K562 (cell line): ENCODE data around the gene LPAR6. TPM values are rescaled to one million over a fixed set of nuclear protein-coding genes. Genes with fewer than 3 reads are reported as not detected.
A peak's percentile ranks its signal among the peaks of the same experiment; 100 is the strongest.
"Not testable (repeated sequence)": the region's sequence is repeated elsewhere in the genome, so short reads cannot be mapped to it uniquely, and the experiment has no call there.

Experiments
- ATAC-seq: fragments of 200-7000 bp; cut with Tn5 transposase; 3 replicates; pipeline ENCODE4 v1.9.1; 2020; ENCODE audit warnings: moderate library complexity
- BruUV-seq: library from RNA; stranded (reverse); fragments of 400-500 nt; replicated peaks from 2 replicates; lab custom pipeline; 2021; lab: Mats Ljungman, UMichigan
- CTCF ChIA-PET: fragments of 300-600 bp; formaldehyde crosslinking; extraction: SDS; loops from one replicate; lab custom pipeline; 2021; ENCODE audit warnings: low intra/inter-chr PET ratio; lab: Yijun Ruan, JAX
- POLR2A ChIA-PET: fragments of 300-600, 350-650 bp; sonication (Branson Sonifier 250); formaldehyde crosslinking; extraction: SDS; loops from one replicate; lab custom pipeline; 2021; ENCODE audit warnings: antibody characterized with exemption, inconsistent platforms; lab: Yijun Ruan, JAX
- DNase-seq, 4 experiments: peaks; one replicate each; pipeline versions ENCODE4 v3.0.0 to v3.0.0-alpha.2; 2011 to 2018; ENCODE audit warnings: low spot score in 3 of 4, mixed read lengths in 3 of 4; ENCODE audit errors: extremely low read depth in 1 of 4
- FAIRE-seq: peaks from 2 replicates; lab custom pipeline; 2011; peaks lifted over from hg19 to GRCh38; lab: Jason Lieb, UNC
- H2AFZ ChIP-seq: 2 replicates; pipeline ENCODE4 v1.6.0; 2011; ENCODE audit warnings: low read depth, low read length, control low read depth, inconsistent platforms
- H3K27ac ChIP-seq: fragments of 200-600 bp; 3 replicates; pipeline ENCODE4 v1.8.0; 2011; ENCODE audit warnings: low read depth, mild to moderate bottlenecking, control low read depth, inconsistent platforms, low read length, moderate library complexity, mixed read lengths; ENCODE audit errors: extremely low read depth
- H3K27me3 ChIP-seq, 2 experiments: fragments of 300-600 bp in 1 of 2; 2 replicates in 1 of 2; 3 replicates in 1 of 2; pipeline versions ENCODE4 v1.6.0 to v1.8.0; 2011; ENCODE audit warnings: inconsistent platforms in 2 of 2, low read length in 2 of 2, mild to moderate bottlenecking in 1 of 2, mixed read lengths in 1 of 2, moderate library complexity in 1 of 2; ENCODE audit not compliant: control insufficient read depth in 2 of 2, insufficient read depth in 2 of 2
- H3K36me3 ChIP-seq: fragments of 300-600 bp; 3 replicates; pipeline ENCODE4 v1.8.0; 2011; ENCODE audit warnings: mild to moderate bottlenecking, low read length, inconsistent platforms; ENCODE audit not compliant: control insufficient read depth, insufficient read depth
- H3K4me1 ChIP-seq, 2 experiments: fragments of 200-600 bp in 1 of 2; replicated peaks in 1 of 2; 2 replicates in 1 of 2; 3 replicates in 1 of 2; pipeline versions ENCODE4 v1.5.1 to v1.8.0; 2011; ENCODE audit warnings: inconsistent platforms in 2 of 2, low read length in 2 of 2, mild to moderate bottlenecking in 1 of 2, mixed read lengths in 1 of 2, moderate library complexity in 1 of 2; ENCODE audit not compliant: control insufficient read depth in 2 of 2, insufficient read depth in 2 of 2
- H3K4me2 ChIP-seq: 2 replicates; pipeline ENCODE4 v1.6.1; 2011; ENCODE audit warnings: low read length, control low read depth, inconsistent platforms, mixed read lengths; ENCODE audit not compliant: insufficient read depth
- H3K4me3 ChIP-seq: fragments of 200-600 bp; sonication (generic), shearing (Covaris generic); 2 replicates; pipeline ENCODE4 v1.5.1; 2016; ENCODE audit warnings: control low read depth, inconsistent platforms
- H3K79me2 ChIP-seq: fragments of 200-600 bp; 3 replicates; pipeline ENCODE4 v1.8.0; 2011; ENCODE audit warnings: low read length, inconsistent platforms; ENCODE audit not compliant: control insufficient read depth, insufficient read depth
- H3K9ac ChIP-seq, 2 experiments: 2 replicates each; pipeline versions ENCODE4 v1.6.0 to v1.6.1; 2011; ENCODE audit warnings: low read depth in 2 of 2, low read length in 2 of 2, control low read depth in 1 of 2, inconsistent platforms in 1 of 2, mild to moderate bottlenecking in 1 of 2, mixed read lengths in 1 of 2; ENCODE audit not compliant: insufficient read depth in 1 of 2
- H3K9me1 ChIP-seq: one replicate; pipeline ENCODE4 v1.6.0; 2011; ENCODE audit warnings: inconsistent platforms, mild to moderate bottlenecking, low read length, moderate library complexity; ENCODE audit not compliant: control insufficient read depth, insufficient read depth
- H3K9me3 ChIP-seq: replicated peaks from 2 replicates; pipeline ENCODE4 v1.5.1; 2011; ENCODE audit warnings: low read depth, low read length, inconsistent platforms; ENCODE audit not compliant: control insufficient read depth, insufficient read depth
- H4K20me1 ChIP-seq: replicated peaks from 2 replicates; pipeline ENCODE4 v1.6.1; 2011; ENCODE audit warnings: low read length, inconsistent platforms, mixed read lengths; ENCODE audit not compliant: control insufficient read depth, insufficient read depth
- JUNB ChIP-seq: fragments of 450-650 bp; formaldehyde crosslinking; conservative IDR thresholded peaks from 2 replicates; pipeline ENCODE4 v1.4.0; 2020; ENCODE audit warnings: mild to moderate bottlenecking
- POLR2AphosphoS5 ChIP-seq: IDR thresholded peaks from 2 replicates; pipeline ENCODE4 v1.6.1; 2011; ENCODE audit warnings: mild to moderate bottlenecking, low read depth, low read length, moderate library complexity; ENCODE audit not compliant: control insufficient read depth, insufficient read depth
- PRDM10 ChIP-seq: fragments of 450-650 bp; IDR thresholded peaks from 2 replicates; pipeline ENCODE4 v1.6.1; 2018; ENCODE audit not compliant: partially characterized antibody
- ZNF324 ChIP-seq: fragments of 250-450 bp; sonication (Bioruptor Pico); IDR thresholded peaks from 2 replicates; pipeline ENCODE4 v1.4.0; 2020; ENCODE audit warnings: mild to moderate bottlenecking
- WGBS: fragments of 100-300 bp; shearing (Covaris generic); methylation state at CpG from one replicate; pipeline ENCODE4 v1.1.6; 2016; ENCODE audit warnings: low coverage, mixed read lengths; ENCODE audit not compliant: insufficient coverage; ENCODE audit errors: missing lambda C conversion rate; 5-methylcytosine and 5-hydroxymethylcytosine counted together
- in situ Hi-C: fragments of 300-500 bp; cut with MboI; formaldehyde crosslinking; loops from 4 replicates; pipeline ENCODE4 v1.15.0; 2018; ENCODE audit warnings: inconsistent platforms, mixed read lengths
- intact Hi-C: fragments of 100-400 bp; cut with micrococcal nuclease; formaldehyde crosslinking; loops from 2 replicates; pipeline ENCODE4 v1.14.2; 2022
- polyA plus RNA-seq, 8 experiments: library from polyadenylated mRNA; depleted of rRNA in 4 of 8; stranded (reverse) in 5 of 8; unstranded in 3 of 8; fragments of >200 nt; fragmentation: Nextera tagmentation in 2 of 8; fragmentation: Illumina TruSeq in 1 of 8; extraction: Ambion mirVana in 2 of 8; extraction: Trizol in 1 of 8; gene quantifications; 2 replicates each; pipeline versions ENCODE4 v1.2.1 to v1.2.3, GENCODE V29; 2011 to 2014; ENCODE audit warnings: inconsistent platforms in 1 of 8, missing spikeins in 1 of 8
- total RNA-seq, 7 experiments: library from RNA; depleted of rRNA in 6 of 7; stranded (reverse); fragments of >200 nt in 6 of 7; fragmentation: Illumina TruSeq in 2 of 7; extraction: Trizol in 2 of 7; gene quantifications; 2 replicates each; pipeline versions ENCODE4 v1.2.1 to v1.2.3, GENCODE V29; 2011 to 2021; ENCODE audit warnings: low replicate concordance in 1 of 7

Gene LPAR6
- total and polyA plus RNA-seq, 9 of the 15 experiments (the other 6 are each of a cell fraction or from before 2014, with no cell fraction given): 0.04 to 0.14 (median 0.10) TPM; not detected in 5

GRCh38 chr13:48451196-48451595, 38.3 kb upstream of the LPAR6 start:
- BruUV-seq: not testable (repeated sequence)

GRCh38 chr13:48449656-48450055, 36.7 kb upstream of the LPAR6 start:
- no peak for DNase-seq
- intact Hi-C loops (no loop called here), in situ Hi-C loops (no loop called here)
- ChIA-PET POLR2A (no interaction called here), CTCF (no interaction called here)
- Histone ChIP-seq H3K36me3 (no peaks in the 10 kb centered on the region), H3K9me3 (no peaks in the 10 kb centered on the region), H3K9me1 (no peaks in the 10 kb centered on the region), H3K79me2 (no peaks in the 10 kb centered on the region), H3K4me1 (no peaks in the 10 kb centered on the region), H3K4me3 (no peak overlapping the region), H4K20me1 (no peaks in the 10 kb centered on the region), H3K27me3 (no peaks in the 10 kb centered on the region), H2AFZ (no peak overlapping the region), H3K4me2 (no peak overlapping the region), H3K27ac (no peak overlapping the region), H3K9ac (no peak overlapping the region)
- FAIRE-seq: no peak
- no peak for ATAC-seq
- BruUV-seq: no TSS peak
- WGBS: 17% methylated on average over 2 of the region's 2 CpGs
- TF ChIP-seq JUNB (CRISPR knock-in tag) (no peak), POLR2AphosphoS5 (no peak), PRDM10 (no peak)

More at GRCh38 chr13:48451196-48451595, 38.3 kb upstream of the LPAR6 start:
- H3K4me3 ChIP-seq, FAIRE-seq, H3K4me1 ChIP-seq, CTCF ChIA-PET, H3K9me1 ChIP-seq, H3K9ac ChIP-seq: not testable (repeated sequence)
- peak; percentile 98 for TF ChIP-seq ZNF324 (CRISPR knock-in tag)
- TF ChIP-seq, all 486 proteins: peak for 1; not testable (repeated sequence) for 485
- H3K9me3 ChIP-seq, H3K79me2 ChIP-seq, H3K27ac ChIP-seq, DNase-seq, H3K36me3 ChIP-seq, H3K27me3 ChIP-seq, intact Hi-C loops, in situ Hi-C loops, POLR2A ChIA-PET, H3K4me2 ChIP-seq, H4K20me1 ChIP-seq, H2AFZ ChIP-seq, ATAC-seq: not testable (repeated sequence)
